OCI-LY7 (cell line): Measurements from ENCODE around the gene EMP1. TPM values are rescaled to one million over a fixed set of nuclear protein-coding genes. Genes with fewer than 3 reads are reported as not detected.

ENCODE experiments used
- BruUV-seq: library from RNA; stranded (reverse); fragments of 400-500 nt; replicated peaks from 2 replicates; lab custom pipeline; 2021; lab: Mats Ljungman, UMichigan
- CTCF ChIA-PET: fragments of 300-600 bp; sonication (Branson Sonifier 250); formaldehyde crosslinking; loops from one replicate; lab custom pipeline; 2022; ENCODE audit warnings: antibody characterized with exemption; ENCODE audit not compliant: unreplicated experiment; lab: Charles Lee
- POLR2A ChIA-PET: fragments of 300-600 bp; sonication (Branson Sonifier 250); formaldehyde crosslinking; loops from one replicate; lab custom pipeline; 2022; ENCODE audit warnings: antibody characterized with exemption; lab: Charles Lee
- DNase-seq: peaks from one replicate; pipeline ENCODE4 v3.0.0-alpha.2; 2015; ENCODE audit warnings: low spot score
- H2AFZ ChIP-seq: fragments of 200-600 bp; sonication (generic), shearing (Covaris generic); 2 replicates; pipeline ENCODE4 v1.6.1; 2014; ENCODE audit warnings: mild to moderate bottlenecking, antibody characterized with exemption, low read length, moderate library complexity
- H3K27ac ChIP-seq: fragments of 200-600 bp; sonication (generic); 2 replicates; pipeline ENCODE4 v1.5.1; 2014; ENCODE audit warnings: mixed run types, low read depth, mild to moderate bottlenecking, moderate library complexity, low read length, inconsistent platforms; ENCODE audit not compliant: poor library complexity, severe bottlenecking
- H3K36me3 ChIP-seq: fragments of 200-600 bp; sonication (generic); 2 replicates; pipeline ENCODE4 v1.6.1; 2014; ENCODE audit warnings: mild to moderate bottlenecking, antibody characterized with exemption, low read length, moderate library complexity, mixed read lengths; ENCODE audit not compliant: insufficient read depth
- H3K4me1 ChIP-seq: fragments of 200-600 bp; sonication (generic); 2 replicates; pipeline ENCODE4 v1.5.1; 2014; ENCODE audit warnings: mild to moderate bottlenecking, low read length; ENCODE audit not compliant: insufficient read depth, poor library complexity, severe bottlenecking
- H3K4me2 ChIP-seq: fragments of 200-600 bp; sonication (generic); 2 replicates; pipeline ENCODE4 v1.6.1; 2014; ENCODE audit warnings: mild to moderate bottlenecking, low read length
- H3K4me3 ChIP-seq: fragments of 200-600 bp; sonication (generic); 2 replicates; pipeline ENCODE4 v1.5.1; 2014; ENCODE audit warnings: mild to moderate bottlenecking, low read depth, low read length; ENCODE audit not compliant: poor library complexity, severe bottlenecking
- H3K79me2 ChIP-seq: fragments of 200-600 bp; sonication (generic); 2 replicates; pipeline ENCODE4 v1.6.1; 2016; ENCODE audit warnings: low read depth, mild to moderate bottlenecking, low read length, moderate library complexity, mixed read lengths; ENCODE audit not compliant: insufficient read depth
- H3K9me2 ChIP-seq: fragments of 200-600 bp; sonication (generic); 2 replicates; pipeline ENCODE4 v1.6.1; 2016; ENCODE audit warnings: mild to moderate bottlenecking, low read length, mixed read lengths; ENCODE audit not compliant: insufficient read depth
- H3K9me3 ChIP-seq: fragments of 200-600 bp; sonication (generic); 2 replicates; pipeline ENCODE4 v1.6.1; 2014; ENCODE audit warnings: mild to moderate bottlenecking, mixed run types, low read length, mixed read lengths
- H4K20me1 ChIP-seq: fragments of 200-600 bp; sonication (generic); 2 replicates; pipeline ENCODE4 v1.6.1; 2014; ENCODE audit warnings: mild to moderate bottlenecking, antibody characterized with exemption, low read length, moderate library complexity, mixed read lengths; ENCODE audit not compliant: insufficient read depth
- CTCF ChIP-seq: fragments of 200-600 bp; sonication (generic); conservative IDR thresholded peaks from 2 replicates; pipeline ENCODE4 v1.5.1; 2014; ENCODE audit warnings: mild to moderate bottlenecking, antibody characterized with exemption, low read length, moderate library complexity, mixed read lengths
- EZH2phosphoT487 ChIP-seq: fragments of 200-600 bp; sonication (generic); IDR thresholded peaks from 2 replicates; pipeline ENCODE4 v1.6.1; 2018; ENCODE audit warnings: low read depth, borderline replicate concordance, mild to moderate bottlenecking, mixed run types, antibody characterized with exemption, low read length, moderate library complexity, mixed read lengths
- intact Hi-C: fragments of 100-400 bp; cut with micrococcal nuclease; formaldehyde crosslinking; loops from one replicate; pipeline ENCODE4 v1.10.0; 2022; ENCODE audit not compliant: unreplicated experiment
- total RNA-seq, 2 experiments: library from RNA; depleted of rRNA in 1 of 2; stranded (reverse); fragments of >200 nt in 1 of 2; shearing (Covaris generic) in 1 of 2; gene quantifications; 2 replicates each; pipeline ENCODE4 v1.2.3, GENCODE V29; 2014 to 2022

The EMP1 gene
- total RNA-seq, 2 experiments from 2014 or later = 0.40 TPM; not detected in 1

- H3K4me2 ChIP-seq = no peak overlapping the region
- no peaks in the 10 kb centered on the region for H3K9me3 ChIP-seq
- no TSS peak for BruUV-seq
- H3K27ac ChIP-seq = no peak overlapping the region
- no peaks in the 10 kb centered on the region for H4K20me1 ChIP-seq
- no peak overlapping the region for H2AFZ ChIP-seq
- intact Hi-C loops = no loop called here
- no peaks in the 10 kb centered on the region for H3K79me2 ChIP-seq
- H3K4me1 ChIP-seq = no peaks in the 10 kb centered on the region
- POLR2A ChIA-PET = no interaction called here
- CTCF ChIA-PET = no interaction called here
- no peak for DNase-seq
- no peak overlapping the region for H3K4me3 ChIP-seq
- TF ChIP-seq CTCF (no peak), EZH2phosphoT487 (no peak)
- no peaks in the 10 kb centered on the region for H3K36me3 ChIP-seq
- H3K9me2 ChIP-seq = no peaks in the 10 kb centered on the region
These were observed 46.4 kb downstream of the EMP1 start for GRCh38 chr12:13242936-13243335.

DNA sequence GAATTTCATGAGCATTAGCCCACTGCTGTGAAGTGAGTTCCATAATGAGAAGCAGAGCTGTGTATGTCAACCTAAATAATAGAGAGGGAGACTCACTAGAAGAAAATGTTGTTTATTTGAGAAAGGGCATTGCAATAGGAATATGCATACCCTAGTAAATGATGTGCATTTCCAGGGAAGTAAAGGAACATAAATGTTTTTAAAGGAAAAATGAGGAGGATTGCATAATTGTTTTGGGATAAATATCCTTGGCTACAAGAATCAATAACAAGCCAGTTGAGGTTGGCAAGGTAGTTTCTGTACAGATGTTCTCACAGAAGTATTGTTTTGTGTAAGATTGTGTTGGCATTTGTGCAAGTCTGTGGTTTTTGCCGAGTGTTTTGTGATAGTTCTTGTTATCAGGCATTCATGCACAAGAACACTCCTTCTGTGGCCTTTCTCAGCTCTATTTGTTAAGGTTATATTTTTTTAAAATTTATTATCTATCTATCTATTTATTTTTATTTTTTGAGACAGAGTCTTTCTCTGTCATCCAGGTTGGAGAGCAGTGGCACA lies 47.1 kb downstream of the EMP1 start:
- no peak overlapping the region for H3K4me3 ChIP-seq
- H3K36me3 ChIP-seq = no peaks in the 10 kb centered on the region
- H3K27ac ChIP-seq = no peak overlapping the region
- POLR2A ChIA-PET = no interaction called here
- no peaks in the 10 kb centered on the region for H3K79me2 ChIP-seq
- H3K4me2 ChIP-seq = no peak overlapping the region
- CTCF ChIA-PET = no interaction called here
- BruUV-seq = no TSS peak
- no peaks in the 10 kb centered on the region for H4K20me1 ChIP-seq
- no peaks in the 10 kb centered on the region for H3K9me2 ChIP-seq
- TF ChIP-seq EZH2phosphoT487 = no peak
- no peak for TF ChIP-seq CTCF
- no peaks in the 10 kb centered on the region for H3K4me1 ChIP-seq
- intact Hi-C loops = no loop called here
- H3K9me3 ChIP-seq = no peaks in the 10 kb centered on the region
- DNase-seq = no peak
- H2AFZ ChIP-seq = no peak overlapping the region

DNA sequence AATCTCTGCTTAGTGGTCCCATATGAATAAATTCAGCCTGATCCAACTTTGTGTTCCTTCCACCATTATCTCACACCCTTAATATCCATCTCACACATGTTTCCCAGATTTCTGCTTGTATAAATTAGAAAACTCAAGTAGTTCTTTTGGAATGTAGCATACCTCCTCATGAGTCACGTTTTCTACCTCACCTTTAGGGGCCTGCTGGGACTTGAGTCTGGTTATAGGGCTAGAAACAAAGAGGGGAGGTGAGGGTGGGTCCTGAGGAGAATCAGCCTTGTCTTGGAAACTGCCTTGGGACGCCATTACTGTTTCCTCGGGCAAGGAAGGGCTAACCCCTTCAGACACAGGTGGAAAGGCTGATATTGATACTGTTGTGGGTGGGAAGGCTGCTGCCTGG lies 51.1 kb downstream of the EMP1 start:
- no peak overlapping the region for H3K4me2 ChIP-seq
- no peak for TF ChIP-seq EZH2phosphoT487
- no peak for TF ChIP-seq CTCF
- H3K79me2 ChIP-seq = no peaks in the 10 kb centered on the region
- no TSS peak for BruUV-seq
- intact Hi-C loops = no loop called here
- no peaks in the 10 kb centered on the region for H4K20me1 ChIP-seq
- no peak overlapping the region for H2AFZ ChIP-seq
- no peak overlapping the region for H3K27ac ChIP-seq
- no peak overlapping the region for H3K4me3 ChIP-seq
- ChIA-PET CTCF (no interaction called here), POLR2A (no interaction called here)
- H3K36me3 ChIP-seq = no peaks in the 10 kb centered on the region
- no peaks in the 10 kb centered on the region for H3K4me1 ChIP-seq
- H3K9me3 ChIP-seq = no peaks in the 10 kb centered on the region
- DNase-seq = no peak
- H3K9me2 ChIP-seq = no peaks in the 10 kb centered on the region
